Measurements from ENCODE around the gene WIPI1. TPM values are rescaled to one million over a fixed set of nuclear protein-coding genes. Genes with fewer than 3 reads are reported as not detected.

WIPI1 gene
- total and polyA plus RNA-seq, 3 donors from 2014 or later = 25.4 to 38.3 (median 26.8) TPM

GRCh38 chr17:68457539-68458259, 403 bp upstream of the WIPI1 start:
- WGBS, 2 donors = 0 to 1% methylated on average over 30 to 36 of the region's 54 CpGs
- Histone ChIP-seq H3K27me3 (no peaks in the 10 kb centered on the region), H3K9me3 (no peaks in the 10 kb centered on the region), H3K27ac (peak overlapping the region; percentile 70 to 93), H3K36me3 (ENCODE audit: low read depth, missing control alignments) (no peaks in the 10 kb centered on the region), H3K4me1 (peaks cover 7% of the 10 kb centered on the region), H3K4me3 (peak overlapping the region; percentile 75 to 85)
- peak; percentile 99 for DNase-seq
- TF ChIP-seq POLR2A (IDR thresholded peaks at IDR 0.05) (peak; percentile 61), CTCF (IDR thresholded peaks at IDR 0.05) (peak in 1 of 3 experiments; percentile 5)
- intact Hi-C loops (cut with DNase I; ENCODE audit: low total_unique reads) = no loop called here

- 7 to 9% methylated on average over 23 of the region's 23 CpGs for WGBS, 2 donors
- H3K9me3 ChIP-seq = no peaks in the 10 kb centered on the region
- peaks cover 7% of the 10 kb centered on the region for H3K4me1 ChIP-seq
- H3K27ac ChIP-seq = peak overlapping the region; percentile 93 to 95
- peak; percentile 93 for DNase-seq
- no peaks in the 10 kb centered on the region for H3K36me3 ChIP-seq (ENCODE audit: low read depth, missing control alignments)
- H3K4me3 ChIP-seq = peak overlapping the region; percentile 75 to 85
- no peak for TF ChIP-seq POLR2A (IDR thresholded peaks at IDR 0.05)
- no peak for TF ChIP-seq CTCF (IDR thresholded peaks at IDR 0.05)
- no peaks in the 10 kb centered on the region for H3K27me3 ChIP-seq
- intact Hi-C loops (cut with DNase I; ENCODE audit: low total_unique reads) = no loop called here
These were observed 743 bp downstream of the WIPI1 start for GRCh38 chr17:68456339-68457167.

DNA sequence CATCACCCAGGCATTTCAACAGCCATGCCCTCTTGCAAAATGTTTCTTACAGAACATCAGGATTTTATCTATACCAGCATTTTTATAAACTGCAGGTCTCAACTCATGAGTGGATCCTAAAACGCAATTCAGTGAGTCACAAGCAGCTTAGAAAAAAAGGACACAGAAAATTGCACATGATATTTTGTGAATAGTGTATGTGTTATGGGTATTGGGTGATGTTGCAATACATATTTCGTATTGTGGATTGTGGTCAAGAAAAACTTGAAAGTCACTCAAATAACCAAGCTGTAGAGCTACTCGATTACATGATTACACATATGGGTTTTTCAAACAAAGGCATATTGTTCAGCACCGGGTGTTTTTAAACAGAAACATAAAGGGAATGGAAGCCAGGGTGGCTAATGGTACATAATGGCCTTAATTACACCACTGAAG, 1.4 kb downstream of the WIPI1 start:
- H3K27ac ChIP-seq = peak overlapping the region; percentile 93 to 95
- TF ChIP-seq POLR2A (IDR thresholded peaks at IDR 0.05) = no peak
- TF ChIP-seq CTCF (IDR thresholded peaks at IDR 0.05) = no peak
- intact Hi-C loops (cut with DNase I; ENCODE audit: low total_unique reads) = no loop called here
- peaks cover 12% of the 10 kb centered on the region for H3K4me1 ChIP-seq
- 24 to 26% methylated on average over 4 of the region's 4 CpGs for WGBS, 2 donors
- peak overlapping the region; percentile 75 to 85 for H3K4me3 ChIP-seq
- H3K36me3 ChIP-seq (ENCODE audit: low read depth, missing control alignments) = no peaks in the 10 kb centered on the region
- H3K9me3 ChIP-seq = no peaks in the 10 kb centered on the region
- H3K27me3 ChIP-seq = no peaks in the 10 kb centered on the region
- no peak for DNase-seq

DNA sequence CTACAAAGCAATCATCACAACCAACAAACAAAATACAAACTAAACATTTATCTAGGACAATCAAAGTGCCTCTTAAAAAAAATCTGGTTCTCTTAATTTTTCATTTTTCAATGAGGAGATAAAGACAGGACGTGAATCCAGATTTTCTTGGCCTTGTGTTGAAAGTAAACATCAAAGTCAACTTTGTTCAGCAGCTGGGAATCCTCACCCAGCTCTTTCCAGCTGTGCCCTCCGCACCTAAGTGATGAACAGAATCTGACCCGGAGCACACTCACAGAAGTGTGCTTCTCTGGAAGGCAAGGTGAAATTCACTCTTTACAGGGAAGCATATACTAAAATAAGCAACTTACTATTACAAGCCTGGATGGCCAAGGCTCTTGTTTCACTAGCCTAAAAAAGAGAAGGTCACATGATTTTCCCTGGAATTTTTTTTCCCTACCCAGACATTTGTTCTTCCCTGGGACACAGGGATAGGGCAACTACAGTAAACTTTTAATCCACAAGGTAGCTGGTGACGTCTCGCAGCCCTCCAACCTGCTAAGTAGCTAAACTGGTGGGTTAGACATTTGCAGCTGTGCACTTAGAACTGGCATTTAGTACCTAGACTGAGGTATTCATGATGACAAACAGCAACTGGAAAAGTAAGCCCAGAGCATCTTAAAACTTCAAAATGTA, 3.2 kb downstream of the WIPI1 start:
- intact Hi-C loops (cut with DNase I; ENCODE audit: low total_unique reads) = no loop called here
- TF ChIP-seq CTCF (IDR thresholded peaks at IDR 0.05) = no peak
- TF ChIP-seq POLR2A (IDR thresholded peaks at IDR 0.05) = no peak
- 72 to 76% methylated on average over 5 of the region's 5 CpGs for WGBS, 2 donors
- DNase-seq = no peak
- Histone ChIP-seq H3K4me1 (peaks cover 12% of the 10 kb centered on the region), H3K9me3 (no peaks in the 10 kb centered on the region), H3K36me3 (ENCODE audit: low read depth, missing control alignments) (no peaks in the 10 kb centered on the region), H3K4me3 (no peak overlapping the region), H3K27ac (peak overlapping the region in 1 of 2 donors; percentile 28), H3K27me3 (no peaks in the 10 kb centered on the region)

Data from testis (tissue), 3 donors.